ENCODE results near the gene MTF1.
"Not testable (repeated sequence)": the region's sequence is repeated elsewhere in the genome, so short reads cannot be mapped to it uniquely, and the experiment has no call there.

Gene MTF1

GRCh38 chr1:37859507-37860345 lies at the start of gene MTF1:
Gene MTF1, minus strand, starts transcription at chr1:37859592. Its CDS starts 1,934 bp downstream, at chr1:37857658.
- in situ Hi-C loops (cut with MboI; ENCODE audit: low sequenced_read_pairs): no loop called here

- in situ Hi-C loops (cut with MboI; ENCODE audit: low sequenced_read_pairs): not testable (repeated sequence)
These were observed 49.1 kb upstream of the MTF1 start for GRCh38 chr1:37908531-37908930.

- in situ Hi-C loops (cut with MboI; ENCODE audit: low sequenced_read_pairs): not testable (repeated sequence)
These were observed 48.2 kb upstream of the MTF1 start for GRCh38 chr1:37907416-37908125.

GRCh38 chr1:37906591-37906990 lies 47.2 kb upstream of the MTF1 start:
- in situ Hi-C loops (cut with MboI; ENCODE audit: low sequenced_read_pairs): not testable (repeated sequence)

GRCh38 chr1:37905727-37906126 lies 46.3 kb upstream of the MTF1 start:
- in situ Hi-C loops (cut with MboI; ENCODE audit: low sequenced_read_pairs): no loop called here

- in situ Hi-C loops (cut with MboI; ENCODE audit: low sequenced_read_pairs): not testable (repeated sequence)
These were observed 44.5 kb upstream of the MTF1 start for GRCh38 chr1:37903921-37904320.

- in situ Hi-C loops (cut with MboI; ENCODE audit: low sequenced_read_pairs): no loop called here
These were observed 43.6 kb upstream of the MTF1 start for GRCh38 chr1:37902983-37903382.

GRCh38 chr1:37901893-37902225 lies 42.5 kb upstream of the MTF1 start:
- in situ Hi-C loops (cut with MboI; ENCODE audit: low sequenced_read_pairs): no loop called here

GRCh38 chr1:37901191-37901892 lies 42.0 kb upstream of the MTF1 start:
- in situ Hi-C loops (cut with MboI; ENCODE audit: low sequenced_read_pairs): no loop called here

- in situ Hi-C loops (cut with MboI; ENCODE audit: low sequenced_read_pairs): not testable (repeated sequence)
These were observed 38.2 kb upstream of the MTF1 start for GRCh38 chr1:37897563-37897962.

- in situ Hi-C loops (cut with MboI; ENCODE audit: low sequenced_read_pairs): no loop called here
These were observed 34.3 kb upstream of the MTF1 start for GRCh38 chr1:37893673-37894072.

GRCh38 chr1:37892151-37893047 lies 33.0 kb upstream of the MTF1 start:
- in situ Hi-C loops (cut with MboI; ENCODE audit: low sequenced_read_pairs): no loop called here

GRCh38 chr1:37890378-37891014 lies 31.1 kb upstream of the MTF1 start:
- in situ Hi-C loops (cut with MboI; ENCODE audit: low sequenced_read_pairs): no loop called here

GRCh38 chr1:37888022-37888700 lies 28.8 kb upstream of the MTF1 start:
- in situ Hi-C loops (cut with MboI; ENCODE audit: low sequenced_read_pairs): no loop called here

GRCh38 chr1:37884145-37884544 lies 24.8 kb upstream of the MTF1 start:
- in situ Hi-C loops (cut with MboI; ENCODE audit: low sequenced_read_pairs): no loop called here

GRCh38 chr1:37883671-37884070 lies 24.3 kb upstream of the MTF1 start:
- in situ Hi-C loops (cut with MboI; ENCODE audit: low sequenced_read_pairs): no loop called here

GRCh38 chr1:37879865-37880264 lies 20.5 kb upstream of the MTF1 start:
- in situ Hi-C loops (cut with MboI; ENCODE audit: low sequenced_read_pairs): no loop called here

GRCh38 chr1:37878071-37878470 lies 18.7 kb upstream of the MTF1 start:
- in situ Hi-C loops (cut with MboI; ENCODE audit: low sequenced_read_pairs): no loop called here

- in situ Hi-C loops (cut with MboI; ENCODE audit: low sequenced_read_pairs): no loop called here
These were observed 16.4 kb upstream of the MTF1 start for GRCh38 chr1:37875833-37876232.

- in situ Hi-C loops (cut with MboI; ENCODE audit: low sequenced_read_pairs): no loop called here
These were observed 13.3 kb upstream of the MTF1 start for GRCh38 chr1:37872692-37873091.

All from HL-60/S4 treated with phorbol 12-myristate 13-acetate at 8.2 ng/mL for 4 days and 3 days (cell line).